PFSK-1 (cell line): ENCODE data around the gene MRAS.

Experiments used
- POLR2AphosphoS5 ChIP-seq: IDR thresholded peaks from 2 replicates; pipeline ENCODE4 v1.6.1; 2012; ENCODE audit warnings: low read depth, mild to moderate bottlenecking, control low read depth, low read length, moderate library complexity
- REST ChIP-seq, 2 experiments: IDR thresholded peaks; 2 replicates each; pipeline versions ENCODE4 v1.6.1 to v1.8.0; 2011 to 2012; ENCODE audit warnings: low read depth in 2 of 2, low read length in 2 of 2, control low read depth in 1 of 2, inconsistent platforms in 1 of 2, mild to moderate bottlenecking in 1 of 2, moderate library complexity in 1 of 2; ENCODE audit not compliant: insufficient read depth in 1 of 2
- SIN3A ChIP-seq: IDR thresholded peaks from 2 replicates; pipeline ENCODE4 v1.6.1; 2012; ENCODE audit warnings: mild to moderate bottlenecking, low read length, moderate library complexity, borderline replicate concordance; ENCODE audit not compliant: insufficient read depth

GRCh38 chr3:138437281-138437680, 88.9 kb downstream of the MRAS start:
- TF ChIP-seq POLR2AphosphoS5 (no peak), REST (IDR thresholded peaks at IDR 0.05; ENCODE audit: insufficient read depth in 1 of 2, low read depth in 2 of 2, low read length in 2 of 2) (no peak), SIN3A (no peak)
